Ectodermal cell (in vitro differentiated cells): Measurements from ENCODE around the gene PRSS50.

Experiments used
- H3K27ac ChIP-seq: 2 replicates; pipeline ENCODE4 v1.7.0; 2013; ENCODE audit warnings: mild to moderate bottlenecking, low read depth, low read length; ENCODE audit not compliant: insufficient read depth, poor library complexity, severe bottlenecking
- H3K27me3 ChIP-seq: 2 replicates; pipeline ENCODE4 v1.7.0; 2013; ENCODE audit warnings: mild to moderate bottlenecking, low read length; ENCODE audit not compliant: insufficient read depth, control insufficient read depth, poor library complexity, severe bottlenecking
- H3K36me3 ChIP-seq: one replicate; pipeline ENCODE4 v1.7.0; 2013; ENCODE audit warnings: low read length; ENCODE audit not compliant: control insufficient read depth, insufficient read depth
- H3K4me1 ChIP-seq: one replicate; pipeline ENCODE4 v1.7.0; 2013; ENCODE audit warnings: low read length; ENCODE audit not compliant: control insufficient read depth, insufficient read depth
- H3K4me3 ChIP-seq: 2 replicates; pipeline ENCODE4 v1.7.0; 2013; ENCODE audit warnings: low read depth, low read length, control low read depth; ENCODE audit not compliant: insufficient read depth
- H3K9me3 ChIP-seq: 2 replicates; pipeline ENCODE4 v1.7.0; 2013; ENCODE audit warnings: mild to moderate bottlenecking, low read length, moderate library complexity; ENCODE audit not compliant: control insufficient read depth
- WGBS, 2 experiments: methylation state at CpG; one replicate each; pipeline ENCODE4 v1.1.7; 2013; ENCODE audit warnings: missing lambda C conversion rate in 2 of 2; 5-methylcytosine and 5-hydroxymethylcytosine counted together

Gene PRSS50

GRCh38 chr3:46725621-46726314 lies 8.1 kb upstream of the PRSS50 start:
- 86 to 92% methylated on average over 6 of the region's 6 CpGs for WGBS, 2 experiments
- Histone ChIP-seq H3K4me3 (no peak overlapping the region), H3K27ac (no peak overlapping the region), H3K4me1 (no peaks in the 10 kb centered on the region), H3K9me3 (no peaks in the 10 kb centered on the region), H3K36me3 (no peaks in the 10 kb centered on the region), H3K27me3 (no peaks in the 10 kb centered on the region)

GRCh38 chr3:46724424-46724823 lies 6.8 kb upstream of the PRSS50 start:
- no peak overlapping the region for H3K27ac ChIP-seq
- no peaks in the 10 kb centered on the region for H3K4me1 ChIP-seq

GRCh38 chr3:46722443-46722842 lies 4.8 kb upstream of the PRSS50 start:
- WGBS, 2 experiments: 89 to 94% methylated on average over 5 of the region's 5 CpGs
- H3K4me3 ChIP-seq: no peak overlapping the region

More at GRCh38 chr3:46724424-46724823, 6.8 kb upstream of the PRSS50 start:
- Histone ChIP-seq H3K9me3 (no peaks in the 10 kb centered on the region), H3K27me3 (no peaks in the 10 kb centered on the region), H3K36me3 (no peaks in the 10 kb centered on the region), H3K4me3 (no peak overlapping the region)
- 97 to 98% methylated on average over 4 of the region's 4 CpGs for WGBS, 2 experiments

GRCh38 chr3:46721009-46721408 lies 3.3 kb upstream of the PRSS50 start:
- H3K27ac ChIP-seq: no peak overlapping the region
- 94 to 98% methylated on average over 2 of the region's 2 CpGs for WGBS, 2 experiments
- H3K9me3 ChIP-seq: no peaks in the 10 kb centered on the region
- H3K4me1 ChIP-seq: no peaks in the 10 kb centered on the region
- H3K27me3 ChIP-seq: no peaks in the 10 kb centered on the region
- H3K36me3 ChIP-seq: no peaks in the 10 kb centered on the region
- no peak overlapping the region for H3K4me3 ChIP-seq

More at GRCh38 chr3:46722443-46722842, 4.8 kb upstream of the PRSS50 start:
- Histone ChIP-seq H3K9me3 (no peaks in the 10 kb centered on the region), H3K4me1 (no peaks in the 10 kb centered on the region), H3K27me3 (no peaks in the 10 kb centered on the region), H3K27ac (no peak overlapping the region), H3K36me3 (no peaks in the 10 kb centered on the region)

GRCh38 chr3:46719735-46720271 lies 2.1 kb upstream of the PRSS50 start:
- Histone ChIP-seq H3K27ac (no peak overlapping the region), H3K36me3 (no peaks in the 10 kb centered on the region), H3K4me3 (no peak overlapping the region), H3K9me3 (no peaks in the 10 kb centered on the region), H3K27me3 (no peaks in the 10 kb centered on the region), H3K4me1 (no peaks in the 10 kb centered on the region)
- 81 to 89% methylated on average over 3 to 4 of the region's 4 CpGs for WGBS, 2 experiments

GRCh38 chr3:46719044-46719565 lies 1.4 kb upstream of the PRSS50 start:
- no peaks in the 10 kb centered on the region for H3K9me3 ChIP-seq
- H3K36me3 ChIP-seq: no peaks in the 10 kb centered on the region
- H3K27ac ChIP-seq: no peak overlapping the region
- no peaks in the 10 kb centered on the region for H3K4me1 ChIP-seq
- 89 to 98% methylated on average over 2 of the region's 2 CpGs for WGBS, 2 experiments
- H3K27me3 ChIP-seq: no peaks in the 10 kb centered on the region
- H3K4me3 ChIP-seq: no peak overlapping the region

GRCh38 chr3:46716461-46717441 lies 918 bp downstream of the PRSS50 start:
- no peak overlapping the region for H3K4me3 ChIP-seq
- H3K27me3 ChIP-seq: no peaks in the 10 kb centered on the region
- 91 to 92% methylated on average over 19 of the region's 19 CpGs for WGBS, 2 experiments
- no peaks in the 10 kb centered on the region for H3K4me1 ChIP-seq
- H3K27ac ChIP-seq: no peak overlapping the region
- H3K36me3 ChIP-seq: no peaks in the 10 kb centered on the region
- H3K9me3 ChIP-seq: no peaks in the 10 kb centered on the region

- Histone ChIP-seq H3K4me3 (no peak overlapping the region), H3K27me3 (no peaks in the 10 kb centered on the region), H3K9me3 (no peaks in the 10 kb centered on the region), H3K27ac (no peak overlapping the region), H3K36me3 (no peaks in the 10 kb centered on the region), H3K4me1 (no peaks in the 10 kb centered on the region)
- WGBS, 2 experiments: 94 to 95% methylated on average over 11 of the region's 11 CpGs
Measured at GRCh38 chr3:46715507-46716175, 2.0 kb downstream of the PRSS50 start.

- Histone ChIP-seq H3K9me3 (no peaks in the 10 kb centered on the region), H3K36me3 (no peaks in the 10 kb centered on the region)
- WGBS, 2 experiments: 84 to 90% methylated on average over 10 of the region's 10 CpGs
Measured at GRCh38 chr3:46714728-46715506, 2.8 kb downstream of the PRSS50 start.

More at GRCh38 chr3:46714728-46715506, 2.8 kb downstream of the PRSS50 start:
- Histone ChIP-seq H3K27me3 (no peaks in the 10 kb centered on the region), H3K27ac (no peak overlapping the region), H3K4me1 (no peaks in the 10 kb centered on the region), H3K4me3 (no peak overlapping the region)
